Inflammatory macrophage (primary cell): ENCODE measurements around the gene LRBA.

Source experiments
- DNase-seq, 2 donors: peaks; one replicate each; pipeline ENCODE4 v3.0.0-alpha.2; 2020 to 2022

LRBA gene

DNA sequence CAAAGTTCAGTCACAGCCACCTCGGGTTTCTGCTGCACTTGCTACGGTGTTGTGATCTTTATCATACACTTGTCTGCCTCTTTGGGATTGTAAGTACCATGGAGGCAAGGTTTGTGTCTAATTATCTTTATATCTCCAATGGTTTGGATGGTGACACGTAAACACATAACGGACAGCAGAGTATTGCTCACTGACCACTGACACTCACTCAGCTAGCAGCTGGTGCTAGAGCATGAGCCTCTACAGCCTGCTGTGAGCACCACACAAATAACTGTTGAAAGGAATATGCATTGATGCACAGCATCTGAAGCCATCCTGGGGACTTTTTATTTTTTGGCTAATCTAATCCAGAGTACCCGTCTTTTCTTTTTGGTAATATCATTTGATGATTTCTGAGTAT, 780.8 kb downstream of the LRBA start:
- no peak for DNase-seq

DNA sequence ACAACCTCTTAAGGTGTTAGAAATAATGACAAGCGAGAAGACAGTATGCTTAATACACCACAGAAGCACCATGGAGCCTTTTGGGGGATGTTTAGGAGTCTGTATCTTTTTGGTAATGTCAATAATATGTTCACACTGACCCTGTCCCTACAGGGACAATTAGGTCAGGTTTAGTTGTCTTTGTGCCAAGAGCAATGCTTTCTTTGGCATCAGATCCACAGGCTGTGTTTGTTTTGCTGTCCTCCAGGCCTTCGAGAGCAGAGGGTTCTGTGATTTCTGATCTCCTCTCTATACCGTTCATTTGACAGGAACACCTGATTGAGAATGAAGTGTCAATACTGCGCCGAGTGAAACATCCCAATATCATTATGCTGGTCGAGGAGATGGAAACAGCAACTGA, 783.1 kb downstream of the LRBA start:
- no peak for DNase-seq

- no peak for DNase-seq
Observed at GRCh38 chr4:150231107-150231770, 783.8 kb downstream of the LRBA start.

- DNase-seq = no peak
Observed at GRCh38 chr4:150230561-150230960, 784.5 kb downstream of the LRBA start.

- no peak for DNase-seq
Observed at GRCh38 chr4:150229520-150229919, 785.6 kb downstream of the LRBA start.

GRCh38 chr4:150224896-150225591, 790.0 kb downstream of the LRBA start:
- peak in 1 of 2 donors; percentile 3 for DNase-seq

DNA sequence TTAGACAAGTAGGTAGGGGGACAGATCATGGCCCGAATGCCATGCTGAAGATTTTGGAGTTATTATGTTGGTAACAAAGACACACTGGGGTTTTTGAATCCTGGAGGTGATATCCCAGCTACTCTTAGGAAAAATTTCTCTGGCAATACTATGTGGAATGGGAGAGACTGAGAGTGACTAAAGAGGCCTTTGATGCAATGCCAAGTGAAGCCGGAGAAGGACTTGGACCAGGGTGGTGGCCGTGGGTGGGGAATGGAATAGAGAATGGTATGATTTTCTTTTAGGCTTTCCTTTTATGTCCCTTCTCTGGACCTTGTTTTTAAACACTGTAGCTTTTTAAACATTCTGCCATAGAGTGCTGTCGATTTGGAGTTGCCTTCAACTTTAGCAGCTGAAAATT, 795.2 kb downstream of the LRBA start:
- DNase-seq = no peak

- no peak for DNase-seq
Observed at GRCh38 chr4:150218447-150218846, 796.6 kb downstream of the LRBA start.

DNA sequence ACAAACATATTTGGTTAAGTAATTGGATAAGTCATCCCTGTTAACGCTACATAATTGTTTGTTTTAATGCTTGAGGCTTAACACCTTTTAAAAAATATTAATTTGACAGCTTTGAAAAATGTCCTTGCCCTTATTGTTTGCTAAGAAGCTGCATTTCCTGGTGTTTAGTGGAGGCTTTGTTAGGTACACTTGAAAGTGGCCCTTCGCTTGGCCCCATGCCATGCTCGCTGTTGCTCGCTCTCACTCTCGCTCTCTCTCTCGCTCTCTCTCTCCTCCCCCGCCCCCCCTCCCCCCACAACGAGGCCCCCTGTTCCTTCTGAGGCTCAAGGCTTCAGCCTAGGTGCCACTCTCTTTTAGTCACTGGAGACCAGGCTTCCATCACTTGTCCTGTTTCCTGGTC, 797.3 kb downstream of the LRBA start:
- DNase-seq = no peak

DNA sequence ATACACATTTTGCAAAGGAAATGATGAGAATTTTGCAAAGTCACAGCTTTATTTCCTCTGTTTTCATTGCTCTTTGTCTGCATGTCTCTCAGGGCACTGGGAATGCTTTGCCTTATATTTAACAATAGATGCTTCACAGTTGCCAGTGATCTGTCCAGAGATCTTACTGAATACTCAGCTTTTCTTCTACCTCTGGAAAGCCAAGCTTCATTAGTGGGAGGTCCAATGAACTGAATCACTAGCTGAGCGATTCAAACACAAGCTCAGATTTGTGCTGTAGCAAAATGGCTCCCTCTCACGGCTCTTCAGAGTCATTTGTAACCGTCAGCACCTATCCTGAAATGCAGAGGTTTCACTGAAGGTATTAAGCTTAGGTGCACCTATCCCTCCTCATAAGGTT, 797.9 kb downstream of the LRBA start:
- no peak for DNase-seq

- DNase-seq = no peak
Observed at GRCh38 chr4:150216726-150217125, 798.4 kb downstream of the LRBA start.

DNA sequence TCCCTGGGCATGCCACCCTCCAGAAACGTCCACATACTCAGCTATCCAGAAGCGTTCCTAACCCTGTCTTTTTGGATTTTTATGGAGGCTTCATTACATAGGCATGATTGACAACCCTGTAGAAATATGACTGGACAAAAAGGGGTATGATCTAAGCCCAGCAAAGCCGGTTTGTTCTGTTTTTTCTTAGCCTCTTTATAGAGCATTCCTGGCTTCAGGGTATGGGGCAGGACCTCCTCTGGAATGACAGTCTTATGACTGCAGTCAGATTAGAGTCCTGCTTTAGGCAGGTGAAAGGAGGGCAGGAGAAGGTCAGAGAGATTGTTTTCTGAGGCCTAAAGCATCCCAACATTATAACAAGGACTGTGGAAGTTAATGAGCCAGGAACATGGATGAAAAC, 799.5 kb downstream of the LRBA start:
- no peak for DNase-seq
